Measurements from ENCODE around the gene C1QTNF8. TPM values are rescaled to one million over a fixed set of nuclear protein-coding genes. Genes with fewer than 3 reads are reported as not detected.

Gene C1QTNF8
- total and polyA plus RNA-seq, 2 of the 13 experiments (the other 11 are each of a cell fraction or from before 2014, with no cell fraction given): 0.09 TPM; not detected in 1

DNA sequence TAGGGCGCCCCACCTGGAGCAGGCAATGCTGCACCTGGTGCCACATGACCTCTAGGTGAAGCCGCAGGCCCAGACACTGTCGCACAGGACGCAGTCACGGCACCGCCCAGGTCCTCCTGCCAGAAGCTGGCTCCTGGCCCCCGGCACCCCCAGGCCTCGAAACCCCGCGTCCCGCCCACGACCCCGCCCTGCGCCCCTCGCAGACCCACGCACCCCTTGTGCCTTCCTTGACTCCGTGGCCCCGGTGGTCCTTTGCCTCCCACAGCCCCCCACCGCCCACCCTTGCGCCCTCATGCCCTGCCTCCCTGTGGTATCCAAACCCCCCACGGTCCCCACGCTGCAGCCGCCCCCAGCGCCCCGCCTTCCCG lies 6.3 kb upstream of the C1QTNF8 start:
- FAIRE-seq (no peak), ATAC-seq (no peak), DNase-seq (ENCODE audit: low spot score) (no peak)
- no peak overlapping the region for H3K27ac ChIP-seq (ENCODE audit: extremely low read length, insufficient read depth, low read length)
- no peaks in the 10 kb centered on the region for H3K9me3 ChIP-seq (ENCODE audit: low read length)
- H2AFZ ChIP-seq (ENCODE audit: low read length): no peak overlapping the region
- TF ChIP-seq ZNF747 (CRISPR knock-in tag; IDR thresholded peaks at IDR 0.05; ENCODE audit: borderline replicate concordance) (no peak), SAFB2 (CRISPR knock-in tag; IDR thresholded peaks at IDR 0.05; ENCODE audit: borderline replicate concordance, low read depth) (no peak), MTF1 (CRISPR knock-in tag; IDR thresholded peaks at IDR 0.05) (no peak), PHF20 (CRISPR knock-in tag; IDR thresholded peaks at IDR 0.05) (no peak), TOPORS (CRISPR knock-in tag; IDR thresholded peaks at IDR 0.05) (no peak), HNRNPUL1 (IDR thresholded peaks at IDR 0.05; ENCODE audit: low read depth, low read length) (no peak), NCOR1 (IDR thresholded peaks at IDR 0.05; ENCODE audit: borderline replicate concordance, low read length) (no peak), NFYB (CRISPR knock-in tag; IDR thresholded peaks at IDR 0.05) (no peak), ZNF383 (CRISPR knock-in tag; IDR thresholded peaks at IDR 0.05; ENCODE audit: borderline replicate concordance) (no peak)
- TF ChIP-seq, protein P1, sequence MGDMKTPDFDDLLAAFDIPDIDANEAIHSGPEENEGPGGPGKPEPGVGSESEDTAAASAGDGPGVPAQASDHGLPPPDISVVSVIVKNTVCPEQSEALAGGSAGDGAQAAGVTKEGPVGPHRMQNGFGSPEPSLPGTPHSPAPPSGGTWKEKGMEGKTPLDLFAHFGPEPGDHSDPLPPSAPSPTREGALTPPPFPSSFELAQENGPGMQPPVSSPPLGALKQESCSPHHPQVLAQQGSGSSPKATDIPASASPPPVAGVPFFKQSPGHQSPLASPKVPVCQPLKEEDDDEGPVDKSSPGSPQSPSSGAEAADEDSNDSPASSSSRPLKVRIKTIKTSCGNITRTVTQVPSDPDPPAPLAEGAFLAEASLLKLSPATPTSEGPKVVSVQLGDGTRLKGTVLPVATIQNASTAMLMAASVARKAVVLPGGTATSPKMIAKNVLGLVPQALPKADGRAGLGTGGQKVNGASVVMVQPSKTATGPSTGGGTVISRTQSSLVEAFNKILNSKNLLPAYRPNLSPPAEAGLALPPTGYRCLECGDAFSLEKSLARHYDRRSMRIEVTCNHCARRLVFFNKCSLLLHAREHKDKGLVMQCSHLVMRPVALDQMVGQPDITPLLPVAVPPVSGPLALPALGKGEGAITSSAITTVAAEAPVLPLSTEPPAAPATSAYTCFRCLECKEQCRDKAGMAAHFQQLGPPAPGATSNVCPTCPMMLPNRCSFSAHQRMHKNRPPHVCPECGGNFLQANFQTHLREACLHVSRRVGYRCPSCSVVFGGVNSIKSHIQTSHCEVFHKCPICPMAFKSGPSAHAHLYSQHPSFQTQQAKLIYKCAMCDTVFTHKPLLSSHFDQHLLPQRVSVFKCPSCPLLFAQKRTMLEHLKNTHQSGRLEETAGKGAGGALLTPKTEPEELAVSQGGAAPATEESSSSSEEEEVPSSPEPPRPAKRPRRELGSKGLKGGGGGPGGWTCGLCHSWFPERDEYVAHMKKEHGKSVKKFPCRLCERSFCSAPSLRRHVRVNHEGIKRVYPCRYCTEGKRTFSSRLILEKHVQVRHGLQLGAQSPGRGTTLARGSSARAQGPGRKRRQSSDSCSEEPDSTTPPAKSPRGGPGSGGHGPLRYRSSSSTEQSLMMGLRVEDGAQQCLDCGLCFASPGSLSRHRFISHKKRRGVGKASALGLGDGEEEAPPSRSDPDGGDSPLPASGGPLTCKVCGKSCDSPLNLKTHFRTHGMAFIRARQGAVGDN (CRISPR knock-in tag; IDR thresholded peaks at IDR 0.05): no peak
- TF ChIP-seq, protein P2, sequence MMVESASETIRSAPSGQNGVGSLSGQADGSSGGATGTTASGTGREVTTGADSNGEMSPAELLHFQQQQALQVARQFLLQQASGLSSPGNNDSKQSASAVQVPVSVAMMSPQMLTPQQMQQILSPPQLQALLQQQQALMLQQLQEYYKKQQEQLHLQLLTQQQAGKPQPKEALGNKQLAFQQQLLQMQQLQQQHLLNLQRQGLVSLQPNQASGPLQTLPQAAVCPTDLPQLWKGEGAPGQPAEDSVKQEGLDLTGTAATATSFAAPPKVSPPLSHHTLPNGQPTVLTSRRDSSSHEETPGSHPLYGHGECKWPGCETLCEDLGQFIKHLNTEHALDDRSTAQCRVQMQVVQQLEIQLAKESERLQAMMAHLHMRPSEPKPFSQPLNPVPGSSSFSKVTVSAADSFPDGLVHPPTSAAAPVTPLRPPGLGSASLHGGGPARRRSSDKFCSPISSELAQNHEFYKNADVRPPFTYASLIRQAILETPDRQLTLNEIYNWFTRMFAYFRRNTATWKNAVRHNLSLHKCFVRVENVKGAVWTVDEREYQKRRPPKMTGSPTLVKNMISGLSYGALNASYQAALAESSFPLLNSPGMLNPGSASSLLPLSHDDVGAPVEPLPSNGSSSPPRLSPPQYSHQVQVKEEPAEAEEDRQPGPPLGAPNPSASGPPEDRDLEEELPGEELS (CRISPR knock-in tag; IDR thresholded peaks at IDR 0.05): no peak
- TF ChIP-seq, protein P3, sequence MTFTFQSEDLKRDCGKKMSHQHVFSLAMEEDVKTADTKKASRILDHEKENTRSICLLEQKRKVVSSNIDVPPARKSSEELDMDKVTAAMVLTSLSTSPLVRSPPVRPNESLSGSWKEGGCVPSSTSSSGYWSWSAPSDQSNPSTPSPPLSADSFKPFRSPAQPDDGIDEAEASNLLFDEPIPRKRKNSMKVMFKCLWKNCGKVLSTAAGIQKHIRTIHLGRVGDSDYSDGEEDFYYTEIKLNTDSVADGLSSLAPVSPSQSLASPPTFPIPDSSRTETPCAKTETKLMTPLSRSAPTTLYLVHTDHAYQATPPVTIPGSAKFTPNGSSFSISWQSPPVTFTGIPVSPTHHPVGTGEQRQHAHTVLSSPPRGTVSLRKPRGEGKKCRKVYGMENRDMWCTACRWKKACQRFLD (CRISPR knock-in tag; IDR thresholded peaks at IDR 0.05; ENCODE audit: borderline replicate concordance): no peak
- ChIA-PET CTCF (ENCODE audit: low intra/inter-chr PET ratio, low total read pairs) (interaction anchor here (2.3 kb wide), 1 partner anchor 45 kb away, joined by 20 read pairs; no protein-coding TSS in a partner anchor), POLR2A (no interaction called here)
- no peaks in the 10 kb centered on the region for H3K36me3 ChIP-seq (replicated peaks in 1 of 2; ENCODE audit: control insufficient read depth in 1 of 2, insufficient read depth in 2 of 2, low read length in 2 of 2)
- in situ Hi-C loops (cut with HindIII; ENCODE audit: extremely low pct_ligation_motif_present, low pct_unique_long_range_greater_than_20kb): no loop called here
- H3K9ac ChIP-seq (ENCODE audit: insufficient read depth, low read depth, low read length): no peak overlapping the region
- no peaks in the 10 kb centered on the region for H3K79me2 ChIP-seq (ENCODE audit: insufficient read depth, low read length)
- no peaks in the 10 kb centered on the region for H4K20me1 ChIP-seq (ENCODE audit: insufficient read depth, low read length)
- H3K4me2 ChIP-seq (ENCODE audit: low read depth, low read length): no peak overlapping the region
- intact Hi-C loops (cut with micrococcal nuclease; ENCODE audit: unreplicated experiment): no loop called here
- 63% methylated on average over 9 of the region's 26 CpGs for WGBS (ENCODE audit: low lambda C conversion rate)
- H3K4me1 ChIP-seq (ENCODE audit: insufficient read depth, low read length): no peaks in the 10 kb centered on the region
- no peak overlapping the region for H3K4me3 ChIP-seq (replicated peaks in 1 of 3; ENCODE audit: insufficient read depth in 1 of 3, low read depth in 2 of 3, low read length in 3 of 3)
- no TSS peak for BruUV-seq (replicated peaks)
- peaks cover 31 to 79% of the 10 kb centered on the region in 2 experiments for H3K27me3 ChIP-seq (ENCODE audit: control insufficient read depth in 1 of 2, insufficient read depth in 2 of 2, low read length in 2 of 2)
